OCI-LY3 (cell line): ENCODE data around the gene PDE4D.

Experiments
- EZH2phosphoT487 ChIP-seq: fragments of 200-600 bp; shearing (Covaris generic); IDR thresholded peaks from 2 replicates; pipeline ENCODE4 v1.6.1; 2018; ENCODE audit warnings: antibody characterized with exemption, mixed run types, low read depth
- TF ChIP-seq, protein P1 (sequence below): fragments of 200-600, 300-600 bp; sonication (generic); IDR thresholded peaks from 2 replicates; pipeline ENCODE4 v1.5.1; 2014; ENCODE audit warnings: antibody characterized with exemption, low read length, low read depth

DNA sequence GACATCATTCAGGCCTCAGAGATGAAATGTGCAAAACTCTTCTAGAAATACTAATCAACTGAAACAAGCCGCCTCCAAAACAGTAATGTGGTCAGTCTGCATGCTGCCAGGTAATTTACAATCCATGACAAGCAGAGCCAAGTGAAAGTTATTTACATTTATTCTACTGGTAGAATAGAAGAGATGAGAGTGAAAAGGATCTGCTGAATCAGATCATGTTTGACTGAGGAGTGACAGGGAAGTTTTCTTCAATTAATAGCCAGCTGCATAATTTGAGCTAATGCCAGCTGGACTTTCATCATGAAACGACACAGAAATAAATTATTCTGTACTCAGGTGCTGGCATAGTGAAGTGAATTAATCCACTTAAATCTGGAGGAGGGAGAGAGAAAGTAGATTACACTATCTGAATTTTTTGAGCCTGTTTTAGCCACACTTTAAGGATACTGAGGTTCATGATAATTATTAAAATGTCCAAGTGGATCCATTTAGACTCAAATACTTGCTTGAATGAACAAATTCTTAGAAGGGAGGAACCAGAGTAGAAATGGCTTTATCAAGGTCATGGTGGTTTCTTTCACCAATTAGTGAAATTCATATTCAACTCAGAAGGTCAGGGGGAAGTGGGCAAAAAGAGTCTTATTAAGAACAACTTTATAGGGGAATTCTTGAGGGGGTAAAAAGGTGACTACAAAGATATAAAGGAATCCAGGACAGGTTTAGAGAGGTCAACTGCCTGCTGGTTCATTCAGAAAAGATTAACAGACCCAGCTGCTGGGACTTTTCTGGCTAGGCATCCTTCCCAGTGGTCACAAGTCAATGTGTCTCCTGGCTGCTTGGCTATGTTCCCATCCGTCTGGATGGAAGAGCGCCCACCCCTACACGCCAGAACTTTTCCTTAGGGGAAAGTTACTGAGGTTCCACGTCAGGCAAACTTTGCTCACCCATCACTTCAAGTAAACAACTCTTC is 350.4 kb downstream of the PDE4D start:
- no peak for TF ChIP-seq EZH2phosphoT487
- TF ChIP-seq, protein P1, sequence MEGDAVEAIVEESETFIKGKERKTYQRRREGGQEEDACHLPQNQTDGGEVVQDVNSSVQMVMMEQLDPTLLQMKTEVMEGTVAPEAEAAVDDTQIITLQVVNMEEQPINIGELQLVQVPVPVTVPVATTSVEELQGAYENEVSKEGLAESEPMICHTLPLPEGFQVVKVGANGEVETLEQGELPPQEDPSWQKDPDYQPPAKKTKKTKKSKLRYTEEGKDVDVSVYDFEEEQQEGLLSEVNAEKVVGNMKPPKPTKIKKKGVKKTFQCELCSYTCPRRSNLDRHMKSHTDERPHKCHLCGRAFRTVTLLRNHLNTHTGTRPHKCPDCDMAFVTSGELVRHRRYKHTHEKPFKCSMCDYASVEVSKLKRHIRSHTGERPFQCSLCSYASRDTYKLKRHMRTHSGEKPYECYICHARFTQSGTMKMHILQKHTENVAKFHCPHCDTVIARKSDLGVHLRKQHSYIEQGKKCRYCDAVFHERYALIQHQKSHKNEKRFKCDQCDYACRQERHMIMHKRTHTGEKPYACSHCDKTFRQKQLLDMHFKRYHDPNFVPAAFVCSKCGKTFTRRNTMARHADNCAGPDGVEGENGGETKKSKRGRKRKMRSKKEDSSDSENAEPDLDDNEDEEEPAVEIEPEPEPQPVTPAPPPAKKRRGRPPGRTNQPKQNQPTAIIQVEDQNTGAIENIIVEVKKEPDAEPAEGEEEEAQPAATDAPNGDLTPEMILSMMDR, result no peak
